ENCODE data around the gene RAD18.

RAD18 gene

GRCh38 chr3:8985411-8985831 is 22.1 kb upstream of the RAD18 start:
- no peak for DNase-seq (ENCODE audit: low read depth)

- no peak for DNase-seq (ENCODE audit: low read depth)
These were observed 21.3 kb upstream of the RAD18 start for GRCh38 chr3:8984526-8984925.

DNA sequence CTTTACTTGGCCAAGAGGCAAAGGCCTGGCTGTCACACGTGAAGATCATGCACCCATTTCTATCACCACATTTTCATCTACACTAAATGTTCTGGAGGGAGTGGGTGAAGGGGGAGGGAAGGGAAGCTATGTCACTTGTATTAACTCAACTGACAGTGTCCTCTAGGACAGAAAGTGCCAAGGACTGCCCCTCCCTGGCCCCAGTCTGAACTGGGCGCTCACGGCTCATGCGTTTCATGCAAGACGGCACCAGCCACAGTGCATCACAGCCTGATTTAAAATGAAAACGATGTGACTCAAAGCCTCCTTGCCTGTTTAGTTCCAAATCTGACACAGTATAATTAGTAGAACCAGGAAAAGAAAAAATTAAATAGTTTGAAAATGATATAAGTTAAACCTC is 20.8 kb upstream of the RAD18 start:
- no peak for DNase-seq (ENCODE audit: low read depth)

- no peak for DNase-seq (ENCODE audit: low read depth)
These were observed 20.3 kb upstream of the RAD18 start for GRCh38 chr3:8983591-8983990.

DNA sequence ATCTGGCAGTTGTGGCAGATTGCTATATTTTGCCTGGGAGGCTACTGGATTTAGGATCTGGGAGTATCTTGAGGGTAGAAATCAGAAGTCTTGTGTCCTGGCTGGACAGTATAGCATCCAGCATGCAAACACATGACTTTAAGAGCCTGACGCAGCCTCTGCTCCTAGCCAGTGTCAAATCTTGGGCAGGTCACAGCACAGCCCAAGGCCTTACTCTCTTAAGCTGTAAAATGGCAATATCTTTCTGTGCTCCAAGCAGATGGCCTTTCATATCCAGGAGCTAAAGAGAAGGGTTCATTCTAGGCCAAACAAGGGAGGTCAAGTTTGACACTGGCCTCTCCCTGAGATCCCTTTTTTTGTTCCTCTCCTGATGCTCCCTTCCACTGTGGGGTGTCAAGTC is 19.8 kb upstream of the RAD18 start:
- no peak for DNase-seq (ENCODE audit: low read depth)

DNA sequence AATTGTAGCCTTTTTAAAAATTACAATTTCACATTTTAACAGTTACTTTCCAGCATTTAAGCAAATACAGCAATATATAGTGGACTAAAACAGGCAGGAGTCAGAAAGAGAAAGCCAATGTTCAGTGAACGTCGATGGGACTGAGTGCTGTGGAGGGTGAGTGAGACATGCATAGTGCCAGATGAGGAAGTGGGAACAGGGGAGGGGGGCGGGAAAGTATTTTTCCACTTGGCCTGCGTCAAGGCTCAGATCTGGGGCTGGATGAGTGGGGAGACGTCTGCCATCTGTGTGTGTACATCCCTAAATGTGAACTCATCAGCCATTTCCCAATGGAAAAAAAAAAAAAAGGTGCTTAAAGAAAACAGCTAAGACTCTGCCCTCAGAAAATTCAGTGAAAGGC is 19.2 kb upstream of the RAD18 start:
- DNase-seq (ENCODE audit: low read depth) = no peak

DNA sequence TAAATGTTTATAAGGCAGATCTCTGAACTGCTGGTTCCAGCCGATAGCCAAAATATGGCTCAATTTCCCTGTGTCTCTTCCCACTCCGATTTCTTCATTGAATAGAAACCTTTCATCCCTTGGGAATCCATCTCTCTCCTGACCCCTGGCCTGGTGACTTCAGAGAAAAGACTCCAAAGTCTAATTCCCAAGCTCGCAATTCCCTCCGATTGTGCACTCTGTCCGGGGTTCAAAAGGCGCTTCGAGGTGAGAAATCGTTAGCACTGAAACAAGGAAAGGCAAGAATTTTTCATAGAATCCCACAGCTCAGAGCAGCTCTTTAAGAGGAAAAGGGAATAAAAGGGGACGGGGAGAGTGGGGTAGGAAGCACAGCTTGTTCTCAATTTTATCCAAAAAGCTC is 18.4 kb upstream of the RAD18 start:
- no peak for DNase-seq (ENCODE audit: low read depth)

DNA sequence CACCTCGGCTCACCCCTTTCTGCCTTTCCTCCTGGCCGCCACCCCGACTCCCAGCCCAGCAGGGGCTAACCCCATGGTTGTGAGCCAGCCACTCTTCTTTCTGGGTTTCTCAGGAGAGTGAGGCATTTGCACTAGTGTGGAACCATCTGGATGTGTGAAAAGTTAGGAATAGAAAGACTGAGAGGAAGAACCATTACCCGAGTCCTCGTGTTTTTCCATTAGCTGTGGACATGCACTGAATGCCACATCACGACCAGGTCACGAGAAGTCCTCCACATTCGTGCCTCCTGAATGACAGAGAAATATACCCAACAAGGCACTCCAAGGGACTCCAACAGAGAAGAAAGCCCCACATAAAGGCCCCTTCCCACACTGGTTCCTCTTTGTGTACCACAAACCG is 18.0 kb upstream of the RAD18 start:
- no peak for DNase-seq (ENCODE audit: low read depth)

DNA sequence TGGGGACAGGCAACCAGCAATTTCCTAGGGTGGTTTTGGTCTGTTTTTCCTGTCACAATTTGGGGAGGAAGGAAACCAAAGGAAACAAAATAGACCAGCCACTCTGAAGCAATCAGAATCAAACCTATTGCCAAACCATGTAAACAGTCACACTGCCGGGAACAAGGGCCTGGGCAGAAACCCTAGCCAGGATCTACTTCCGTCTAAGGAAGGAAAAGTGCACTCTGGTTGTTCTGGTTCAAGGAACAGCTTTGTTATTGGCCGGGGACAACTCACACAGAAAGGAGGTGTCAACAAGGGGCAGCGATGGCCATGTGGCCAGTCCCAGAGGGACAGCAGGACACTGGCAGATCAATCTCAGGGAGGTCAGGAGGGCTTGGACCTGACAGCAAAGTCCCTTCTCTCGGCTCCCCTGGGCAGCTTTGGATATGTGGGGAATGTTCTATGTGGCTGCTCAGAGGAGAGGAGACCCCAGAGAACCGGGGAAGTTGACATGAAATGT is 17.5 kb upstream of the RAD18 start:
- DNase-seq (ENCODE audit: low read depth) = no peak

DNA sequence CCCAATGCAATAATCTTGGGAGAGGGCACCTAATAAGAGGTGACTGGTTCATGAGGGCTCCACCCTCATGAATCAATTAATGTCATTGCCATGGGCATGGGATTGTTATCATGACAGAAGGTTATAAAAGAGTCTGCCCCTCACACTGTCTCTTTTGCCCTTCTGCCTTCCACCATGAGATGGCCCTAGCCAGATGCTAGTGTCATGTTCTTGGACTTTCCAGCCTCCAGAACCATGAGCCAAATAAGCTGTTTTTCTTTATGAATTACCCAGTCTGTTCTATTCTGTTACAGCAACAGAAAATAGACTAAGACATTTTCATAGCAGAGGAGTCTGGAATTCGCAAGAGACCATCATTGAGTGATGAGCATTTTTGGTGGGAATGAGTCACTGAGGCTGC is 16.0 kb upstream of the RAD18 start:
- no peak for DNase-seq (ENCODE audit: low read depth)

GRCh38 chr3:8978551-8978950 is 15.3 kb upstream of the RAD18 start:
- no peak for DNase-seq (ENCODE audit: low read depth)

DNA sequence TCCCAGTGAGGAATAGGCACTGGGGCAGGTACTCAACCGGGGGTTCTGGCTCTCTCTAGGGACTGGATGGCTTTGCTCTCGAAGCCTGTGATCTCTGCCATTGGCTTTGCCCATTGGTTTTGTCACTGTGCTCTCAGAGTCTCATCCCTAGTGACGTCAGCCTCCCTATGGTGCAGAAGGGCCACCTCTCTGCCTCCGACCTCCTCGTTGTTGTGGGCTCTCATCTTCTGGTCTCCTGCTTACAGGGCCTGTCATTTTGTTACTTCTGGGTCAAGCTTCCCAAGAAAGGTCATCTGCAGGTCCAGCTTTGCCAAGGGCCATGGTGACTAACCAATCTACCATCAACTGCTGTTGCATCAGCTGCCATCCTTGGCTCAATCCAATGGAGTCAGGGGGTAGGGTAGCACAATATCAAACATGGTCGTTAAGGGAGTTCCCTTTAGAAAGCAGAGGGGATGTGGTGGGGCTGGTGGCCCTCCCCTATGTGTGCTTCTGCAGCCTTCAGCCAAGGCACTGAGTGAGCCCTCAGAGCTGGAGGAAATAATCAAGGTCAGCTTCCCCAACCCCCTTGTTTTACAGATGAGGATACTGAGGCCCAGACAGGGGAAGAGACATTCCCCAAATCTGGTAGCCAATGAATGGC is 13.4 kb upstream of the RAD18 start:
- no peak for DNase-seq (ENCODE audit: low read depth)

GRCh38 chr3:8975081-8976020 is 12.1 kb upstream of the RAD18 start:
- DNase-seq (ENCODE audit: low read depth) = no peak

DNA sequence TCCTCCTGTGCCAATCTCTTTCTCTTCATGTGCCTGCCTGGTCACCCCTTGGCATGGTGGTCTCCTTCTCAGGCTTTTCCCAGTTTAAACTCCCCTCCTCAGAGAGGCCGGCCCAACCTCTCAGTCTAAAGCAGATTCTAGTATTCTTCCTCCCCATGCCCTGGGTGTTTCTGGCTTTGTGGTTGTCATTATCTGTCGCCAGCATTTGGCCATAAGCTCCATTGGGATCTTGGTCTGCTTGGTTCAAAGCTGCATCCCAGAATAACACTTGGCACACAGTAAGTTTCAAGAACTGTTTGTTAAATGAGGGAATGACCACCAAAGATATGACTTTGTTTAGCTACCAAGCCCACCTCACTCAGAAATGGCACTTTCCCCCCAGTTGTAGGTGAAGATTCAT is 11.2 kb upstream of the RAD18 start:
- no peak for DNase-seq (ENCODE audit: low read depth)

DNA sequence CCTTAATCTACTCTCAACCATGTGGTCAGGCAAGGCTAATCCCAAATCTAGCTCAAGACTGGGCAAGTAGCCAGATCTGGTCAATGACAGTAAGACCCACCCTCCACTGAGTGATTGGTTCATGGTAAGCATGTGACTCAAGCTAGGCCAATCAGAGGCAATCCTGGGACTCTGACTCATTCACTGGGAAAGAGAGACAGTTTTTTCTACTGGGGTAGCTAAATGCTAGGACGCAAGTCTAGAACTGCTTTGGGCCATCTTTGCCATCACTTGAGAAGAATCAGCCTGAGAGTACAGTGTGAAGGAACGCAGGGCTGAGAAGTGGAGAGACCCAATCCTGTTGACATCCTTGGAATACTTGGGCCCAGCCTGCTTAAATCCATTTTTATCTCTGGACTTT is 9.4 kb upstream of the RAD18 start:
- DNase-seq (ENCODE audit: low read depth) = no peak

GRCh38 chr3:8970971-8971589 is 7.8 kb upstream of the RAD18 start:
- peak; percentile 63 for DNase-seq (ENCODE audit: low read depth)

DNA sequence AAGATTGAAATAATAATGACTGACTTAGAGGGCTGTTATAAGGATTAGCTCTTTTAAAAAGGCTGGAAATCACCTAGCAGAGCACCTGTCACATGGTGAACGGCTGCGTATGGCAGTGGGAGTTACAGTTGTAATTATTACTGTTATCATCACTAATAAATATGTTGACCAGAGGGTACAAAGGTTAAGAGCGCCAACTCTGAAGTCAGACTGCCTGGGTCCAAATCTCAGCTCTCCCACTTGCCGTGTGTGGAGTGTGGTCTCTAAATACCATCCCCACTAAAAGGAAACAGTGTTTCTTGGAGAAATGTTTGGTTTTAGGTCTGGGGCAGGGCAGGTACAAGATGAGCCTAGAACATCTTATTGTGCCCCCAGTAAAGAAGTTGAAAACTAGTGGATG is 6.0 kb upstream of the RAD18 start:
- no peak for DNase-seq (ENCODE audit: low read depth)

DNA sequence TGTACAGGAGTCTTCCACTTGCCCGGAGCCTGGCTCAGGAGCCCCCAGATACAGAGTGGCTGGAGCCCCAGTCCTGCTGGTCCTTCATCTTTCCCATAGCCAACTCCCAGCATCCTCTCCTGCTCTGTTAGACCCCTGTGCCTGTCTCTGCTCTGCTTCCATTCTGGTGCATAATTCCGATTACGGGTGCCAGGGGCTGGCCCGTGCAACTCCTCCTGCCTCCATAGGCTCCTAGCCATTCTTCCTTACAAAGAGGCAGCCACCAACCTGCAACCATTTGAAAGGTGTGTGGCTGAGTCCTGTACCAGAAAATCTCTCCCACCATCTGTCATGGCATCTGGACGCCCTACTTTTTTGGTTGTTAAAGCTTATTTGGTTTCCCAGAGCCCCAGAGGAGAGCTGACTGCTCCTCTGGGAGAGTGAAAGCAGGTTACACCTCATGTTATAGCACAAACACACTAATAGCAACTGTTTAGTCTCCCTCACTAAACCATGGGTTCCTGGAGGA is 5.2 kb upstream of the RAD18 start:
- DNase-seq (ENCODE audit: low read depth) = no peak

DNA sequence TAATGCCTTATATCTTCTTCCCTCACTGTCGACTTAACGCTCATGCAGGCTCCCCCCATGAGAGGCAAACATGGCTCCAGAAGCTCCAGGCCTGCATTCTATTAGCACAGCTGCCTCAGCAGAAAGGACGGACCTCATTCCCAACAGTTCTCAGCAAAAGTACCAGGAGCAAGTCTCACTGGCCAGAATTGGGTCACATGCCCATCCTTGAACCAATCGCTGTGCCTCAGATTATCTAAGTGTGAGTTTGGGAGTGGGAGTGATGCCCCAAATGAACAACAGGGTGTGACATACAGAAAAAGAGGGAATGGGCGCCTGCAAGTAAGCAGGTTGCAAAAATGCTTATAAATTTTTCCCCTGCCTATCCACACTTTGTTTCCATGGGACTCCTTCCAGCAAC is 4.3 kb upstream of the RAD18 start:
- no peak for DNase-seq (ENCODE audit: low read depth)

GRCh38 chr3:8966820-8967348 is 3.6 kb upstream of the RAD18 start:
- no peak for DNase-seq (ENCODE audit: low read depth)

DNA sequence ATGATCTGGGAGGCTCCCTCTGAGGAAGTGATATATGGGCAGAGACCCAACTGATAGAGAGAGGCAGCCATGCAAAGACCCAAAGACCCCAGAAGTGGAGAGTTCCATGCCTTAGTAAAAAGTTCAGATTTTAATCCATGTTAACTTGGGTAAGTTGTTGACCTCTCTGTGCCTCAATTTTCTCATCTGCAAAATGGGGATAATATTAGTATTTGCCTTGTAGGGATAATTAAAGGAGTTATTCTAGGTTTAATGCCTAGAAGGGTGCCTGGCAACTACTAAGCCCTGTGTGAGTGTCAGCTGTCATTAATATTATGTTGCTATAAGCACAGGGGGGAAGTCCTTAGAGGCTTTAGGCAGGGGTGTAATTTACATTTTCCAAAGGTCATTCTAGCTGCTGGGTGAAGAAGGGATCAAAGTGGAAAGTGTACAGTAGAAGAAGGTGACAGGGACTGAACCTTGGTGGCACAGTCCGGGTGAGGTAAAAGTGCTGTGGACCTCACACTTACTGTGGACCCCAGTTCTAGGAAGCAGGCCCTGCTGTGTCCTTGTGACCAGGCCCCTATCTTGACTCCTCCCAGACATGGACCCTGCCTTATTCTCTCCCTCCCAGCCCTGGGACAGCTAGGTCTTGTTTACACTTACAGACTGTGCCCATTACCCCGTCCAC is 3.0 kb upstream of the RAD18 start:
- DNase-seq (ENCODE audit: low read depth) = no peak

Measured in T follicular helper cell (primary cell).